K562 (cell line): ENCODE results near the gene RAG2.

Experiments
- CTCF ChIP-seq, 3 experiments: IDR thresholded peaks in 2 of 3; conservative IDR thresholded peaks in 1 of 3; 2 replicates each; pipeline ENCODE4 v1.5.1; 2011 to 2012; ENCODE audit warnings: low read length in 3 of 3, mild to moderate bottlenecking in 3 of 3, control low read depth in 2 of 3, improper control_type of control experiment in 1 of 3, inconsistent platforms in 1 of 3, low read depth in 1 of 3, mixed read lengths in 1 of 3, moderate library complexity in 1 of 3; ENCODE audit not compliant: insufficient read depth in 2 of 3
- EHMT2 ChIP-seq: fragments of 450-650 bp; IDR thresholded peaks from 2 replicates; pipeline ENCODE4 v1.6.1; 2018; ENCODE audit warnings: antibody characterized with exemption
- ESRRA ChIP-seq: fragments of 450-650 bp; IDR thresholded peaks from 2 replicates; pipeline ENCODE4 v1.6.1; 2014; ENCODE audit warnings: low read depth, mild to moderate bottlenecking, moderate library complexity, borderline replicate concordance
- ETV5 ChIP-seq: sonication (generic); formaldehyde crosslinking; IDR thresholded peaks from 2 replicates; pipeline ENCODE4 v1.4.0; 2020; ENCODE audit warnings: low read depth, mild to moderate bottlenecking, missing genetic modification reagents
- EZH2 ChIP-seq: IDR thresholded peaks from 2 replicates; pipeline ENCODE4 v1.6.1; 2012; ENCODE audit warnings: low read depth, mild to moderate bottlenecking, inconsistent platforms, low read length, borderline replicate concordance
- JUNB ChIP-seq: fragments of 450-650 bp; formaldehyde crosslinking; conservative IDR thresholded peaks from 2 replicates; pipeline ENCODE4 v1.4.0; 2020; ENCODE audit warnings: mild to moderate bottlenecking
- SP1 ChIP-seq: sonication (generic); formaldehyde crosslinking; IDR thresholded peaks from 2 replicates; pipeline ENCODE4 v1.8.1; 2022; ENCODE audit warnings: mild to moderate bottlenecking, missing genetic modification reagents
- SRSF7 ChIP-seq: fragments of 200-400 bp; formaldehyde crosslinking; optimal IDR thresholded peaks from 2 replicates; pipeline ENCODE3; 2017; ENCODE audit warnings: mild to moderate bottlenecking, low read depth, low read length
- SRSF9 ChIP-seq: fragments of 200-400 bp; formaldehyde crosslinking; IDR thresholded peaks from 2 replicates; pipeline ENCODE4 v1.6.1; 2017; ENCODE audit warnings: low read depth, low read length, borderline replicate concordance
- ZNF175 ChIP-seq: fragments of 200-800 bp; sonication (Bioruptor generic); IDR thresholded peaks from 2 replicates; pipeline ENCODE4 v1.6.1; 2016; ENCODE audit warnings: low read depth, mild to moderate bottlenecking, missing genetic modification characterization, missing compliant biosample characterization

DNA sequence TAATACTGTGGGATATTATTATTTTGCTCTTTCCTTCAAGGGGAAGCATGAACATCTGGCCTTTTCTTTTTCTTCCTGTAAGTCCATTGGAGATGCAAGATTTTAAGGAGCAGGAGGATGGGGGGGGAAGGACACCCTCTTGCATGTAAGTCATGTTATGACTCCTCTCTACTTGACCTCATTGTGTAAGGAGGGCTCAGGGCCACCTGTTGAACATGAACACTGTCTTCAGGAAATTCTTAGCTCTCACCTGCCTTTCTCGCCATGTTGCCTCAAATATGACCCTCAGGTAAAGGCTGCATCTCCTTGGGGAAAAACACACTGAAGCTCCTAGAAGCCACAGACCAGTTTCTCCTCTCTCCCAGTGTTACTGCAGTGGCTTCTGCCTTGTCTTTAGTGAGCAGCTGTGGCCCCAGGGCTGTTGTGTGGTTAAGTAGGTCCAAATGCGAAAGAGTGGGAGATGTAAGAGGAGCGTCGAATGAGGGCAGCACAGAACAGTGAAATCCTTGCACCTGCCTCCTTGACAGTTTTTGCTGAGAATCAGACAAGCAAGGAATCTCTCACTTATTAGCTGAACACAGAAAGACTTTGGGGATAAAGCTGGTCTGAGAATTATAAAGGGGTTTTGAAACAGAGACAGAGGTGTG lies 31.5 kb downstream of the RAG2 start:
- TF ChIP-seq EHMT2 (no peak), ESRRA (no peak), CTCF (IDR thresholded peaks at IDR 0.05 in 2 of 3, conservative IDR thresholded peaks at IDR 0.05 in 1 of 3; ENCODE audit: insufficient read depth in 2 of 3, low read depth in 1 of 3, low read length in 3 of 3) (peak in 1 of 3 experiments; percentile 35; a peak in 1 of 6 replicates), ZNF175 (no peak), EZH2 (no peak), ETV5 (CRISPR knock-in tag) (no peak), SP1 (no peak), SRSF9 (no peak), SRSF7 (no peak), JUNB (no peak)
